H9 (cell line): Measurements from ENCODE around the gene DMD. TPM values are rescaled to one million over a fixed set of nuclear protein-coding genes. Genes with fewer than 3 reads are reported as not detected.

Source experiments
- DNase-seq: peaks from one replicate; pipeline ENCODE4 v3.0.0-alpha.2; 2017
- H2AFZ ChIP-seq: one replicate; pipeline ENCODE4 v1.6.1; 2013; ENCODE audit warnings: mild to moderate bottlenecking, low read length, control low read depth, moderate library complexity
- H2AK5ac ChIP-seq: 2 replicates; pipeline ENCODE4 v1.6.1; 2013; ENCODE audit warnings: low read length, control low read depth, mixed read lengths; ENCODE audit not compliant: insufficient read length
- H2BK120ac ChIP-seq: one replicate; pipeline ENCODE4 v1.6.1; 2013; ENCODE audit warnings: low read depth, mild to moderate bottlenecking, low read length, control low read depth, inconsistent platforms; ENCODE audit not compliant: poor library complexity, severe bottlenecking
- H2BK12ac ChIP-seq: 2 replicates; pipeline ENCODE4 v1.6.1; 2013; ENCODE audit warnings: low read length, control low read depth, mixed read lengths, low read depth; ENCODE audit not compliant: insufficient read length
- H2BK15ac ChIP-seq: 2 replicates; pipeline ENCODE4 v1.6.1; 2013; ENCODE audit warnings: low read depth, low read length, control low read depth
- H2BK20ac ChIP-seq: one replicate; pipeline ENCODE4 v1.6.1; 2013; ENCODE audit warnings: low read depth, mild to moderate bottlenecking, low read length, control low read depth, inconsistent platforms; ENCODE audit not compliant: poor library complexity, severe bottlenecking
- H2BK5ac ChIP-seq: 2 replicates; pipeline ENCODE4 v1.6.1; 2013; ENCODE audit warnings: low read length, control low read depth, mixed read lengths; ENCODE audit not compliant: insufficient read length
- H3K14ac ChIP-seq: 2 replicates; pipeline ENCODE4 v1.6.1; 2013; ENCODE audit warnings: low read length, control low read depth; ENCODE audit not compliant: insufficient read depth
- H3K18ac ChIP-seq: 2 replicates; pipeline ENCODE4 v1.6.1; 2013; ENCODE audit warnings: low read depth, mild to moderate bottlenecking, mixed read lengths, low read length, control low read depth; ENCODE audit not compliant: insufficient read length
- H3K23ac ChIP-seq: 2 replicates; pipeline ENCODE4 v1.6.1; 2013; ENCODE audit warnings: low read length, control low read depth, mixed read lengths, low read depth; ENCODE audit not compliant: insufficient read length
- H3K23me2 ChIP-seq: 2 replicates; pipeline ENCODE4 v1.6.1; 2013; ENCODE audit warnings: low read depth, mild to moderate bottlenecking, mixed read lengths, low read length, control low read depth; ENCODE audit not compliant: insufficient read length, poor library complexity, severe bottlenecking
- H3K27ac ChIP-seq: 2 replicates; pipeline ENCODE4 v1.5.1; 2013; ENCODE audit warnings: low read length, control low read depth, mixed read lengths, low read depth; ENCODE audit not compliant: insufficient read length
- H3K27me3 ChIP-seq: 2 replicates; pipeline ENCODE4 v1.6.1; 2013; ENCODE audit warnings: low read length, control low read depth, inconsistent platforms; ENCODE audit not compliant: insufficient read depth
- H3K4ac ChIP-seq: 2 replicates; pipeline ENCODE4 v1.6.1; 2013; ENCODE audit warnings: low read depth, mild to moderate bottlenecking, control low read depth, inconsistent platforms, low read length, moderate library complexity
- H3K4me1 ChIP-seq: 2 replicates; pipeline ENCODE4 v1.6.1; 2013; ENCODE audit warnings: low read length, control low read depth, inconsistent platforms; ENCODE audit not compliant: insufficient read depth
- H3K4me2 ChIP-seq: 2 replicates; pipeline ENCODE4 v1.6.1; 2013; ENCODE audit warnings: low read length, control low read depth, mixed read lengths; ENCODE audit not compliant: insufficient read length, insufficient read depth
- H3K56ac ChIP-seq: 2 replicates; pipeline ENCODE4 v1.6.1; 2013; ENCODE audit warnings: low read depth, mild to moderate bottlenecking, mixed read lengths, low read length, control low read depth; ENCODE audit not compliant: insufficient read length
- H3K79me1 ChIP-seq: 2 replicates; pipeline ENCODE4 v1.6.1; 2013; ENCODE audit warnings: low read depth, mild to moderate bottlenecking, moderate library complexity, low read length, control low read depth, inconsistent platforms; ENCODE audit not compliant: insufficient read depth, poor library complexity, severe bottlenecking
- H3K79me2 ChIP-seq: 2 replicates; pipeline ENCODE4 v1.6.1; 2013; ENCODE audit warnings: low read length, control low read depth, inconsistent platforms; ENCODE audit not compliant: insufficient read depth
- H3K9ac ChIP-seq: 2 replicates; pipeline ENCODE4 v1.6.1; 2013; ENCODE audit warnings: low read length, control low read depth, mixed read lengths; ENCODE audit not compliant: insufficient read length; ENCODE audit errors: extremely low read depth
- H3K9me3 ChIP-seq: one replicate; pipeline ENCODE4 v1.6.1; 2013; ENCODE audit warnings: low read depth, low read length, inconsistent platforms; ENCODE audit not compliant: control insufficient read depth
- H3T11ph ChIP-seq: one replicate; pipeline ENCODE4 v1.6.1; 2013; ENCODE audit warnings: mild to moderate bottlenecking, low read length, control low read depth, inconsistent platforms
- H4K20me1 ChIP-seq: one replicate; pipeline ENCODE4 v1.6.1; 2013; ENCODE audit not compliant: control insufficient read depth, insufficient read length, insufficient read depth
- H4K5ac ChIP-seq: 2 replicates; pipeline ENCODE4 v1.6.1; 2013; ENCODE audit warnings: low read depth, mild to moderate bottlenecking, mixed read lengths, low read length, control low read depth; ENCODE audit not compliant: insufficient read length
- H4K8ac ChIP-seq: replicated peaks from 2 replicates; pipeline ENCODE4 v1.6.1; 2013; ENCODE audit warnings: low read length, control low read depth, mixed read lengths, low read depth; ENCODE audit not compliant: insufficient read length
- H4K91ac ChIP-seq: 2 replicates; pipeline ENCODE4 v1.6.1; 2013; ENCODE audit warnings: low read depth, mild to moderate bottlenecking, moderate library complexity, mixed read lengths, low read length, control low read depth; ENCODE audit not compliant: insufficient read length
- H3K27ac Mint-ChIP-seq, 3 experiments: 2 replicates in 2 of 3; 3 replicates in 1 of 3; pipeline ENCODE4 v1.8.0; 2020 to 2021; ENCODE audit warnings: mixed read lengths in 3 of 3, mild to moderate bottlenecking in 1 of 3, moderate library complexity in 1 of 3
- H3K27me3 Mint-ChIP-seq: 2 replicates; pipeline ENCODE4 v1.8.0; 2021; ENCODE audit warnings: low read depth, mild to moderate bottlenecking, moderate library complexity, mixed read lengths
- H3K36me3 Mint-ChIP-seq, 3 experiments: 2 replicates in 2 of 3; 3 replicates in 1 of 3; pipeline ENCODE4 v1.8.0; 2020 to 2021; ENCODE audit warnings: low read depth in 3 of 3, mixed read lengths in 3 of 3; ENCODE audit not compliant: insufficient read depth in 1 of 3
- H3K4me1 Mint-ChIP-seq, 2 experiments: 2 replicates each; pipeline ENCODE4 v1.8.0; 2020; ENCODE audit warnings: mixed read lengths in 2 of 2
- H3K4me3 Mint-ChIP-seq, 2 experiments: 2 replicates in 1 of 2; 3 replicates in 1 of 2; pipeline ENCODE4 v1.8.0; 2020 to 2021; ENCODE audit warnings: mild to moderate bottlenecking in 2 of 2, mixed read lengths in 2 of 2, moderate library complexity in 1 of 2
- H3K9me3 Mint-ChIP-seq, 2 experiments: 2 replicates in 1 of 2; 3 replicates in 1 of 2; pipeline ENCODE4 v1.8.0; 2020; ENCODE audit warnings: mild to moderate bottlenecking in 2 of 2, mixed read lengths in 2 of 2, moderate library complexity in 1 of 2
- total RNA-seq: library from RNA; stranded (reverse); gene quantifications from 2 replicates; pipeline ENCODE4 v1.2.1, GENCODE V29; 2021
- TF ChIP-seq, protein P1 (sequence below): fragments of 200-600 bp; sonication (generic); conservative IDR thresholded peaks from 3 replicates; pipeline ENCODE4 v1.8.0; 2021; ENCODE audit warnings: antibody characterized with exemption, mild to moderate bottlenecking

Gene DMD
- total RNA-seq, 1 experiment from 2014 or later, result 3.8 TPM

DNA sequence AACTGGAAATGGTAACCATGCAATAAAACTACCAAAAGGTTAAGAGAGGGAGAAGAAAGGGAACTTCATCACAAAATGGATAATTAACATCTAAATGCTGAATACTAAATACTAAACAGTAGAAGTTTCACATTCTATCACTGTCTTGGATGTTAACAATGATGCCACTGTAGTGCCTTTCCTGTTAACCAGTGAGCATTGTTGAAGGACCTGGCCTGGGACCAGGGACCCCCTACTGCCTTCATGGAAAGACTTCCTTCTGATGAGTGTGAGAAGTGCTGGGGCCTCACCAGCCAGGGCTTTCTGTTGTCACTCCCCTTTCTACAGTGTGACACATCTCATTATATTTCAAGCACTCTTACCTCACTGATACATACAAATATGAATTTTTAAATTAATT, 1400.2 kb downstream of the DMD start:
- H3K4me3 Mint-ChIP-seq, result no peak overlapping the region
- no peaks in the 10 kb centered on the region for H3K79me1 ChIP-seq
- H3K14ac ChIP-seq, result no peak overlapping the region
- H3K27ac ChIP-seq, result no peak overlapping the region
- no peak overlapping the region for H2BK20ac ChIP-seq
- peaks cover 0 to 3% (median 2%) of the 10 kb centered on the region in 3 experiments; a peak in 3 of 7 replicates for H3K36me3 Mint-ChIP-seq
- H2BK15ac ChIP-seq, result no peak overlapping the region
- no peak overlapping the region for H2AFZ ChIP-seq
- no peak overlapping the region for H3K23ac ChIP-seq
- H2BK12ac ChIP-seq, result no peak overlapping the region
- H4K8ac ChIP-seq, result no peak overlapping the region
- H3T11ph ChIP-seq, result no peak overlapping the region
- H3K79me2 ChIP-seq, result no peaks in the 10 kb centered on the region
- no peak overlapping the region for H4K91ac ChIP-seq
- no peak overlapping the region for H3K4me2 ChIP-seq
- H3K9ac ChIP-seq, result no peak overlapping the region
- H4K5ac ChIP-seq, result no peak overlapping the region
- H3K4me1 ChIP-seq, result 0 out of 2 replicates have a peak, but pooled peaks cover 3% of the 10 kb centered on the region
- H3K4me1 Mint-ChIP-seq, result peaks cover 0 to 11% of the 10 kb centered on the region in 2 experiments; a peak in 2 of 4 replicates
- H2AK5ac ChIP-seq, result no peak overlapping the region
- H3K27ac Mint-ChIP-seq, result no peak overlapping the region
- no peaks in the 10 kb centered on the region for H4K20me1 ChIP-seq
- no peaks in the 10 kb centered on the region for H3K27me3 ChIP-seq
- no peak overlapping the region for H3K56ac ChIP-seq
- no peak for DNase-seq
- no peak overlapping the region for H2BK5ac ChIP-seq
- peaks cover 54 to 55% of the 10 kb centered on the region in 2 experiments for H3K9me3 Mint-ChIP-seq
- no peaks in the 10 kb centered on the region for H3K9me3 ChIP-seq
- H2BK120ac ChIP-seq, result no peak overlapping the region
- no peaks in the 10 kb centered on the region for H3K27me3 Mint-ChIP-seq
- TF ChIP-seq, protein P1, sequence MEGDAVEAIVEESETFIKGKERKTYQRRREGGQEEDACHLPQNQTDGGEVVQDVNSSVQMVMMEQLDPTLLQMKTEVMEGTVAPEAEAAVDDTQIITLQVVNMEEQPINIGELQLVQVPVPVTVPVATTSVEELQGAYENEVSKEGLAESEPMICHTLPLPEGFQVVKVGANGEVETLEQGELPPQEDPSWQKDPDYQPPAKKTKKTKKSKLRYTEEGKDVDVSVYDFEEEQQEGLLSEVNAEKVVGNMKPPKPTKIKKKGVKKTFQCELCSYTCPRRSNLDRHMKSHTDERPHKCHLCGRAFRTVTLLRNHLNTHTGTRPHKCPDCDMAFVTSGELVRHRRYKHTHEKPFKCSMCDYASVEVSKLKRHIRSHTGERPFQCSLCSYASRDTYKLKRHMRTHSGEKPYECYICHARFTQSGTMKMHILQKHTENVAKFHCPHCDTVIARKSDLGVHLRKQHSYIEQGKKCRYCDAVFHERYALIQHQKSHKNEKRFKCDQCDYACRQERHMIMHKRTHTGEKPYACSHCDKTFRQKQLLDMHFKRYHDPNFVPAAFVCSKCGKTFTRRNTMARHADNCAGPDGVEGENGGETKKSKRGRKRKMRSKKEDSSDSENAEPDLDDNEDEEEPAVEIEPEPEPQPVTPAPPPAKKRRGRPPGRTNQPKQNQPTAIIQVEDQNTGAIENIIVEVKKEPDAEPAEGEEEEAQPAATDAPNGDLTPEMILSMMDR, result no peak
- no peak overlapping the region for H3K4ac ChIP-seq
- H3K18ac ChIP-seq, result no peak overlapping the region
- H3K23me2 ChIP-seq, result no peaks in the 10 kb centered on the region
